Adrenal gland (tissue), 19 donors: ENCODE data around the gene S100A12. TPM values are rescaled to one million over a fixed set of nuclear protein-coding genes. Genes with fewer than 3 reads are reported as not detected.
"Not testable (repeated sequence)": the region's sequence is repeated elsewhere in the genome, so short reads cannot be mapped to it uniquely, and the experiment has no call there.

Experiments used
- DNase-seq, 7 donors: peaks; one replicate each; pipeline ENCODE4 v3.0.0-alpha.2; 2019 to 2020
- H3K27ac ChIP-seq, 5 donors: fragments of 200-600 bp; sonication (generic) in 4 of 5; 1 replicate in 3 of 5; 2 replicates in 2 of 5; pipeline versions ENCODE4 v1.5.1 to v1.8.0; 2016 to 2020; ENCODE audit warnings: mild to moderate bottlenecking in 1 of 5
- H3K27me3 ChIP-seq: fragments of 200-600 bp; 2 replicates; pipeline ENCODE4 v1.8.0; 2021
- H3K36me3 ChIP-seq, 2 donors: fragments of 200-600 bp; replicated peaks in 1 of 2; 1 replicate in 1 of 2; 2 replicates in 1 of 2; pipeline versions ENCODE4 v1.5.1 to v1.8.0; 2018 to 2022
- H3K4me1 ChIP-seq, 2 donors: fragments of 200-600 bp; replicated peaks in 1 of 2; 1 replicate in 1 of 2; 2 replicates in 1 of 2; pipeline versions ENCODE4 v1.5.1 to v1.8.0; 2018 to 2021
- H3K4me3 ChIP-seq, 4 donors: fragments of 200-600 bp; sonication (generic) in 3 of 4; one replicate each; pipeline ENCODE4 v1.5.1; 2016 to 2018
- H3K9me3 ChIP-seq, 3 donors: fragments of 200-600 bp; sonication (generic) in 1 of 3; replicated peaks in 1 of 3; 1 replicate in 2 of 3; 2 replicates in 1 of 3; pipeline versions ENCODE4 v1.5.1 to v1.8.0; 2016 to 2021
- CTCF ChIP-seq, 6 experiments: fragments of 450-650 bp in 4 of 6; fragments of 200-600 bp in 2 of 6; sonication (generic) in 1 of 6; IDR thresholded peaks; 1 replicate in 5 of 6; 2 replicates in 1 of 6; pipeline versions ENCODE4 v1.5.1 to v1.8.0; 2016 to 2021; ENCODE audit warnings: antibody characterized with exemption in 6 of 6, mild to moderate bottlenecking in 2 of 6, moderate library complexity in 1 of 6
- POLR2A ChIP-seq, 2 donors: fragments of 450-650 bp; IDR thresholded peaks; one replicate each; pipeline ENCODE4 v1.6.1; 2017; ENCODE audit warnings: antibody characterized with exemption in 2 of 2, mild to moderate bottlenecking in 2 of 2, moderate library complexity in 1 of 2
- WGBS, 4 donors: extraction: QIAGEN DNeasy Blood & Tissue Kit in 2 of 4; methylation state at CpG; one replicate each; pipeline versions ENCODE4 v1.1.5 to v1.1.7; 2013 to 2017; 5-methylcytosine and 5-hydroxymethylcytosine counted together
- intact Hi-C, 2 donors: fragments of 100-400 bp; cut with DNase I; formaldehyde crosslinking; loops; one replicate each; pipeline versions ENCODE4 v1.14.1 to v1.15.0; 2022 to 2023
- long read RNA-seq, 10 donors: library from polyadenylated mRNA in 3 of 10; unstranded in 2 of 10; stranded (forward) in 1 of 10; transcript quantifications; one replicate each; pipeline ENCODE4 v2.0.0 and lab custom pipeline, GENCODE V29; 2021 to 2026
- polyA plus RNA-seq, 3 donors: library from polyadenylated mRNA; stranded (reverse); fragments of 200-250 nt in 2 of 3; fragments of 350-450 nt in 1 of 3; fragmentation: Illumina TruSeq in 1 of 3; extraction: RNeasy Lipid Tissue Mini Kit (QIAGEN cat#74804) in 1 of 3; gene quantifications; one replicate each; pipeline ENCODE4 v1.2.3, GENCODE V29; 2013 to 2014
- total RNA-seq, 9 donors: library from RNA; depleted of rRNA in 4 of 9; stranded (reverse); fragments of >200 nt in 4 of 9; fragments of 120-200 nt in 1 of 9; fragmentation: NEBNext Ultra II Directional in 1 of 9; extraction: Animal tissue kit (Norgen Biotek cat#: 25700) in 1 of 9; gene quantifications; one replicate each; pipeline versions ENCODE4 v1.1.0 to v1.2.4, GENCODE V29; 2013 to 2023
- donor health status: healthy with polysubstance abuse.
- donor health status: Bipolar disorder and iron deficiency.
- donor health status: DM: yes; HTN: yes; CAD: no.
- donor health status: DM: no; HTN: no; CAD: no.
- donor health status: DM: no; HTN: no; CAD: no.
- donor health status: DM: yes; HTN: yes; CAD: no.

The S100A12 gene
- total RNA-seq (1 to 10 TPM in 6 of 9 donors, not detected in 3; 1.1 to 4.6 (median 1.6) TPM), polyA plus RNA-seq (1 to 10 TPM; 4.7 to 9.1 (median 5.9) TPM)
- long read RNA-seq, donor 1, partial matches to known transcripts, result 0 of 2 reads
- long read RNA-seq, donor 1, other reads (novel, unspliced or antisense), result 0 of 2 reads
- long read RNA-seq, donor 2, partial matches to known transcripts, result 0 of 2 reads
- long read RNA-seq, donor 2, other reads (novel, unspliced or antisense), result 0 of 2 reads
- long read RNA-seq, donor 3, partial matches to known transcripts, result 0 of 1 reads
- long read RNA-seq, donor 3, other reads (novel, unspliced or antisense), result 0 of 1 reads
- long read RNA-seq, donor 4, partial matches to known transcripts, result 0 of 1 reads
- long read RNA-seq, donor 4, other reads (novel, unspliced or antisense), result 0 of 1 reads
- long read RNA-seq, donor 5, partial matches to known transcripts, result 0 of 1 reads
- long read RNA-seq, donor 5, other reads (novel, unspliced or antisense), result 0 of 1 reads
- long read RNA-seq, donor 6, result 0 reads
- long read RNA-seq, donor 7, result 0 reads
- long read RNA-seq, donor 8, partial matches to known transcripts, result 0 of 4 reads
- long read RNA-seq, donor 8, other reads (novel, unspliced or antisense), result 0 of 4 reads
- long read RNA-seq, donor 9, partial matches to known transcripts, result 0 of 1 reads
- long read RNA-seq, donor 9, other reads (novel, unspliced or antisense), result 0 of 1 reads
- long read RNA-seq, donor 10, result 0 reads

GRCh38 chr1:153375511-153375910 is at the start of gene S100A12:
S100A12 (minus strand) TSS chr1:153375621; CDS start chr1:153374592, 1,029 bp downstream.
- peak in 4 of 7 donors; percentile 50 to 65 (median 62) for DNase-seq
- intact Hi-C loops, result no loop called here
- WGBS, 4 donors, result 60 to 91% (median 76%) methylated on average over 1 of the region's 1 CpG; no CpG with 5 or more reads in 1 of the 4 donors
- TF ChIP-seq POLR2A (IDR thresholded peaks at IDR 0.05) (no peak), CTCF (IDR thresholded peaks at IDR 0.05) (no peak)
- Histone ChIP-seq H3K4me3 (no peak within 1 kb of the TSS), H3K9me3 (no peaks in the 10 kb centered on the region), H3K36me3 (no peaks in the 10 kb centered on the region), H3K4me1 (peaks cover 0 to 5% of the 10 kb centered on the region in 2 donors), H3K27me3 (no peaks in the 10 kb centered on the region), H3K27ac (no peak within 1 kb of the TSS)

GRCh38 chr1:153422450-153423068 is 47.1 kb upstream of the S100A12 start:
- intact Hi-C loops, result no loop called here
- WGBS, 4 donors, result 3 to 8% (median 5%) methylated on average over 6 of the region's 6 CpGs
- peak; percentile 59 to 88 (median 78) for DNase-seq

GRCh38 chr1:153420306-153420705 is 44.9 kb upstream of the S100A12 start:
- WGBS, 4 donors, result 67 to 80% (median 71%) methylated on average over 2 of the region's 2 CpGs
- no peak overlapping the region for H3K4me3 ChIP-seq
- no peaks in the 10 kb centered on the region for H3K36me3 ChIP-seq
- intact Hi-C loops, result no loop called here
- H3K4me1 ChIP-seq, result no peaks in the 10 kb centered on the region
- TF ChIP-seq POLR2A (IDR thresholded peaks at IDR 0.05) (no peak), CTCF (IDR thresholded peaks at IDR 0.05) (no peak)
- no peak for DNase-seq
- H3K9me3 ChIP-seq, result no peaks in the 10 kb centered on the region
- no peaks in the 10 kb centered on the region for H3K27me3 ChIP-seq
- no peak overlapping the region for H3K27ac ChIP-seq

More at GRCh38 chr1:153422450-153423068, 47.1 kb upstream of the S100A12 start:
- Histone ChIP-seq H3K36me3 (no peaks in the 10 kb centered on the region), H3K27me3 (no peaks in the 10 kb centered on the region), H3K4me3 (no peak overlapping the region), H3K27ac (no peak overlapping the region), H3K9me3 (no peaks in the 10 kb centered on the region), H3K4me1 (no peaks in the 10 kb centered on the region)
- TF ChIP-seq CTCF (IDR thresholded peaks at IDR 0.05) (no peak), POLR2A (IDR thresholded peaks at IDR 0.05) (no peak)

- H3K27me3 ChIP-seq, DNase-seq, H3K4me1 ChIP-seq, intact Hi-C loops, H3K36me3 ChIP-seq, H3K4me3 ChIP-seq, H3K9me3 ChIP-seq, H3K27ac ChIP-seq: not testable (repeated sequence)
- 40 to 63% (median 51%) methylated on average over 2 of the region's 2 CpGs for WGBS, 4 donors
Measured at GRCh38 chr1:153419436-153419793, 44.0 kb upstream of the S100A12 start.

- H3K36me3 ChIP-seq, H3K9me3 ChIP-seq, H3K4me1 ChIP-seq, H3K27me3 ChIP-seq, DNase-seq, intact Hi-C loops, H3K27ac ChIP-seq, H3K4me3 ChIP-seq: not testable (repeated sequence)
- WGBS, 4 donors, result 64 to 73% (median 70%) methylated on average over 6 to 7 of the region's 7 CpGs
Measured at GRCh38 chr1:153418758-153419435, 43.5 kb upstream of the S100A12 start.
